GM23338 (cell line): ENCODE measurements around the gene BLTP3B.

Source experiments
- CREB1 ChIP-seq: fragments of 250-450 bp; sonication (Bioruptor Pico); IDR thresholded peaks from 2 replicates; pipeline ENCODE4 v1.5.0; 2020; ENCODE audit warnings: low read depth, mild to moderate bottlenecking, moderate library complexity
- ETS1 ChIP-seq: IDR thresholded peaks from 2 replicates; pipeline ENCODE4 v1.6.1; 2016; ENCODE audit warnings: antibody characterized with exemption
- EZH2 ChIP-seq: fragments of 200-600 bp; sonication (generic); IDR thresholded peaks from one replicate; pipeline ENCODE4 v1.8.0; 2017; ENCODE audit warnings: antibody characterized with exemption, mild to moderate bottlenecking, low read depth; ENCODE audit not compliant: unreplicated experiment
- EZH2phosphoT487 ChIP-seq: fragments of 200-600 bp; sonication (generic); IDR thresholded peaks from one replicate; pipeline ENCODE4 v1.8.1; 2018; ENCODE audit warnings: antibody characterized with exemption; ENCODE audit not compliant: unreplicated experiment
- JUNB ChIP-seq: IDR thresholded peaks from one replicate; pipeline ENCODE4 v1.6.1; 2016; ENCODE audit warnings: antibody characterized with exemption; ENCODE audit not compliant: unreplicated experiment
- NANOG ChIP-seq: IDR thresholded peaks from 2 replicates; pipeline ENCODE4 v1.6.1; 2016; ENCODE audit warnings: antibody characterized with exemption, borderline replicate concordance
- POLR2AphosphoS5 ChIP-seq: IDR thresholded peaks from 2 replicates; pipeline ENCODE4 v1.6.1; 2016; ENCODE audit warnings: antibody characterized with exemption, low read depth
- STAT1 ChIP-seq: IDR thresholded peaks from one replicate; pipeline ENCODE4 v1.6.1; 2016; ENCODE audit warnings: antibody characterized with exemption; ENCODE audit not compliant: unreplicated experiment
- ZNF114 ChIP-seq: fragments of 250-450 bp; sonication (Bioruptor Pico); IDR thresholded peaks from 2 replicates; pipeline ENCODE4 v1.5.0; 2020; ENCODE audit warnings: mild to moderate bottlenecking, moderate library complexity
- ZNF331 ChIP-seq: fragments of 250-450 bp; sonication (Bioruptor Pico); IDR thresholded peaks from 2 replicates; pipeline ENCODE4 v1.5.0; 2020; ENCODE audit warnings: low read depth, mild to moderate bottlenecking, moderate library complexity
- TF ChIP-seq, protein P1 (sequence below): IDR thresholded peaks from one replicate; pipeline ENCODE4 v1.6.1; 2018; ENCODE audit warnings: antibody characterized with exemption; ENCODE audit not compliant: unreplicated experiment
- TF ChIP-seq, protein P2 (sequence below), 2 experiments: fragments of 200-600 bp in 1 of 2; sonication (generic) in 1 of 2; conservative IDR thresholded peaks; 2 replicates each; pipeline versions ENCODE4 v1.5.1 to v1.6.1; 2016 to 2017; ENCODE audit warnings: antibody characterized with exemption in 2 of 2, low read depth in 2 of 2, mild to moderate bottlenecking in 2 of 2, moderate library complexity in 1 of 2

GRCh38 chr12:100145643-100146042 lies 3.0 kb upstream of the BLTP3B start:
- TF ChIP-seq CREB1 (CRISPR knock-in tag) = no peak
- TF ChIP-seq, protein P1, sequence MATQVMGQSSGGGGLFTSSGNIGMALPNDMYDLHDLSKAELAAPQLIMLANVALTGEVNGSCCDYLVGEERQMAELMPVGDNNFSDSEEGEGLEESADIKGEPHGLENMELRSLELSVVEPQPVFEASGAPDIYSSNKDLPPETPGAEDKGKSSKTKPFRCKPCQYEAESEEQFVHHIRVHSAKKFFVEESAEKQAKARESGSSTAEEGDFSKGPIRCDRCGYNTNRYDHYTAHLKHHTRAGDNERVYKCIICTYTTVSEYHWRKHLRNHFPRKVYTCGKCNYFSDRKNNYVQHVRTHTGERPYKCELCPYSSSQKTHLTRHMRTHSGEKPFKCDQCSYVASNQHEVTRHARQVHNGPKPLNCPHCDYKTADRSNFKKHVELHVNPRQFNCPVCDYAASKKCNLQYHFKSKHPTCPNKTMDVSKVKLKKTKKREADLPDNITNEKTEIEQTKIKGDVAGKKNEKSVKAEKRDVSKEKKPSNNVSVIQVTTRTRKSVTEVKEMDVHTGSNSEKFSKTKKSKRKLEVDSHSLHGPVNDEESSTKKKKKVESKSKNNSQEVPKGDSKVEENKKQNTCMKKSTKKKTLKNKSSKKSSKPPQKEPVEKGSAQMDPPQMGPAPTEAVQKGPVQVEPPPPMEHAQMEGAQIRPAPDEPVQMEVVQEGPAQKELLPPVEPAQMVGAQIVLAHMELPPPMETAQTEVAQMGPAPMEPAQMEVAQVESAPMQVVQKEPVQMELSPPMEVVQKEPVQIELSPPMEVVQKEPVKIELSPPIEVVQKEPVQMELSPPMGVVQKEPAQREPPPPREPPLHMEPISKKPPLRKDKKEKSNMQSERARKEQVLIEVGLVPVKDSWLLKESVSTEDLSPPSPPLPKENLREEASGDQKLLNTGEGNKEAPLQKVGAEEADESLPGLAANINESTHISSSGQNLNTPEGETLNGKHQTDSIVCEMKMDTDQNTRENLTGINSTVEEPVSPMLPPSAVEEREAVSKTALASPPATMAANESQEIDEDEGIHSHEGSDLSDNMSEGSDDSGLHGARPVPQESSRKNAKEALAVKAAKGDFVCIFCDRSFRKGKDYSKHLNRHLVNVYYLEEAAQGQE = no peak
- TF ChIP-seq, protein P2, sequence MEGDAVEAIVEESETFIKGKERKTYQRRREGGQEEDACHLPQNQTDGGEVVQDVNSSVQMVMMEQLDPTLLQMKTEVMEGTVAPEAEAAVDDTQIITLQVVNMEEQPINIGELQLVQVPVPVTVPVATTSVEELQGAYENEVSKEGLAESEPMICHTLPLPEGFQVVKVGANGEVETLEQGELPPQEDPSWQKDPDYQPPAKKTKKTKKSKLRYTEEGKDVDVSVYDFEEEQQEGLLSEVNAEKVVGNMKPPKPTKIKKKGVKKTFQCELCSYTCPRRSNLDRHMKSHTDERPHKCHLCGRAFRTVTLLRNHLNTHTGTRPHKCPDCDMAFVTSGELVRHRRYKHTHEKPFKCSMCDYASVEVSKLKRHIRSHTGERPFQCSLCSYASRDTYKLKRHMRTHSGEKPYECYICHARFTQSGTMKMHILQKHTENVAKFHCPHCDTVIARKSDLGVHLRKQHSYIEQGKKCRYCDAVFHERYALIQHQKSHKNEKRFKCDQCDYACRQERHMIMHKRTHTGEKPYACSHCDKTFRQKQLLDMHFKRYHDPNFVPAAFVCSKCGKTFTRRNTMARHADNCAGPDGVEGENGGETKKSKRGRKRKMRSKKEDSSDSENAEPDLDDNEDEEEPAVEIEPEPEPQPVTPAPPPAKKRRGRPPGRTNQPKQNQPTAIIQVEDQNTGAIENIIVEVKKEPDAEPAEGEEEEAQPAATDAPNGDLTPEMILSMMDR (conservative IDR thresholded peaks at IDR 0.05; ENCODE audit: low read depth in 2 of 2) = no peak
- TF ChIP-seq ZNF331 (CRISPR knock-in tag) = no peak
- no peak for TF ChIP-seq POLR2AphosphoS5
- no peak for TF ChIP-seq EZH2
- TF ChIP-seq EZH2phosphoT487 = no peak
- no peak for TF ChIP-seq ETS1
- TF ChIP-seq JUNB = no peak
- TF ChIP-seq ZNF114 = no peak
- TF ChIP-seq STAT1 = no peak
- no peak for TF ChIP-seq NANOG
